Measurements from ENCODE around the gene TTC34.

DNA sequence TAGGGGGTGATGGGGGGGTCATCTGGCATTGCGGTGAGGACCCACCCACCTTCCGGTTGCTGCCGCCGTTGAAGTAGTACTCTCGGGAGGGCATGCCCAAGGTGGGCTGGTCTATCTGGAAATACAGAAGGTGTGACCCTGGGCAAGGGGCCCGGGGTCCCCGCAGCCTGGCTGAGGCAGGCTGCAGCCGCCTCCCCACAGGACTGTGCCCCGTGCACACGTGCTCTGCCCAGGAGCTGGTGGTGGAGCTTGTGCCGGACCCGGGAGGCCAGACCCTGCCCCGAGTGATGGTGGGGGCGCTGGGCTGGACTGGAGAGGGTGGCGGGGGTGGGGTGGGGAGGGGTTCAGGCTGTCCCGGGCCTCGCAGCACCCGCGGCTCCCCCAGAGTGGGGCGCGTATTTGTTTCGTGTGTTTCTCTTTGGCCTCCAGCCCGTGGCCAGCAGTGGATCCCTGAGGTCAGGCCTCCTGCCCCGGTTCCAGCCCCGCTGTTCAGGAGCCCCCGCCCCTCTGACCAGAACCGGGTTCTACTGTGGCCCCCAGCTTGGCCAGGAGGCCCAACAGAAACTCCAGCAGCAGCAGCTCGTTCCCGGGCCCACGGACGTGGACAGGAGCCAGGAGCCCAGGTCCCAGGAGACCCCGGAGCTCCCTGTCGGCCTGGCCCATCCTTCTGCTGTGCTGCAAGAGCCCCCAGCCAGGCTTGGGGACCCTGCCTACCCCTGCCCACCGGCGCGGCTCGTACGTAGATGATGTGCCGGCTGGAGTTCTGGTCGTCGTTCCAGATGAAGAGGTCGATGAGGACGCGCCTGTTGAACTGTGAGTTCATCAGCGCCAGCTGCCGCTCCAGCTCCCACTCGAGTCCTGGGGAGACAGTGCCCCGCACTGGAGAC lies 195.7 kb downstream of the TTC34 start:
- TF ChIP-seq, protein P1, sequence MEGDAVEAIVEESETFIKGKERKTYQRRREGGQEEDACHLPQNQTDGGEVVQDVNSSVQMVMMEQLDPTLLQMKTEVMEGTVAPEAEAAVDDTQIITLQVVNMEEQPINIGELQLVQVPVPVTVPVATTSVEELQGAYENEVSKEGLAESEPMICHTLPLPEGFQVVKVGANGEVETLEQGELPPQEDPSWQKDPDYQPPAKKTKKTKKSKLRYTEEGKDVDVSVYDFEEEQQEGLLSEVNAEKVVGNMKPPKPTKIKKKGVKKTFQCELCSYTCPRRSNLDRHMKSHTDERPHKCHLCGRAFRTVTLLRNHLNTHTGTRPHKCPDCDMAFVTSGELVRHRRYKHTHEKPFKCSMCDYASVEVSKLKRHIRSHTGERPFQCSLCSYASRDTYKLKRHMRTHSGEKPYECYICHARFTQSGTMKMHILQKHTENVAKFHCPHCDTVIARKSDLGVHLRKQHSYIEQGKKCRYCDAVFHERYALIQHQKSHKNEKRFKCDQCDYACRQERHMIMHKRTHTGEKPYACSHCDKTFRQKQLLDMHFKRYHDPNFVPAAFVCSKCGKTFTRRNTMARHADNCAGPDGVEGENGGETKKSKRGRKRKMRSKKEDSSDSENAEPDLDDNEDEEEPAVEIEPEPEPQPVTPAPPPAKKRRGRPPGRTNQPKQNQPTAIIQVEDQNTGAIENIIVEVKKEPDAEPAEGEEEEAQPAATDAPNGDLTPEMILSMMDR (IDR thresholded peaks at IDR 0.05): no peak
- no peak for TF ChIP-seq POLR2A (IDR thresholded peaks at IDR 0.05)

Data from esophagus squamous epithelium (tissue), 4 donors.